ENCODE results near the gene ZNF554.

DNA sequence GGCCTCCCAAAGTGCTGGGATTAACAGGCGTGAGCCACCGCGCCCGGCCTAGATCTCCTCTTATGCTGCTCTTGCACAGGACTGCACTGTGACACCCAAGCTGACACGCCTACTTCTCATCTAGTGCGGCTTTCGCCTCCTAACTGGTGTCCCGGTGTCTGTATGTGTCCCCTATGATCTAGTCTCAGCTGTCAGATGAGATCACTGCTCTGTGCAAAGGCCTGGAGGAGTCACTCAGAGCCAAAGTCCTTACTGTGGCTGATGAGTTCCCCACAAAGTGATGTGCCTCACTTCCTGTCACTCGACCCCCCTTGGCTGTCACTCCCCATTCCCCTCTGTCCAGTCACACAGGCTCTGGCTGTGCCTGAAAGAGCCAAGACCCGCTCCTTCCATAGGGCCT lies 50.0 kb downstream of the ZNF554 start:
- TF ChIP-seq POLR2A (IDR thresholded peaks at IDR 0.05) (no peak), CTCF (IDR thresholded peaks at IDR 0.05) (no peak)
